ENCODE data around the gene CHI3L1. TPM values are rescaled to one million over a fixed set of nuclear protein-coding genes. Genes with fewer than 3 reads are reported as not detected.

CHI3L1 gene
- total RNA-seq, 2 donors from 2014 or later: 5.4 to 8.2 TPM

GRCh38 chr1:203185061-203185461 is 1.4 kb downstream of the CHI3L1 start:
- 76 to 78% methylated on average over 10 of the region's 10 CpGs for WGBS, 2 donors
- Histone ChIP-seq H3K36me3 (replicated peaks in 1 of 2; ENCODE audit: insufficient read depth in 1 of 2, low read depth in 2 of 2) (no peaks in the 10 kb centered on the region), H3K4me3 (no peak overlapping the region), H3K9me3 (no peaks in the 10 kb centered on the region), H3K27me3 (no peaks in the 10 kb centered on the region), H3K27ac (no peak overlapping the region), H3K4me1 (peaks cover 14% of the 10 kb centered on the region)
- TF ChIP-seq POLR2A (IDR thresholded peaks at IDR 0.05): no peak
- ATAC-seq (no peak), DNase-seq (peak in 1 of 4 donors; percentile 7)
- intact Hi-C loops (cut with DNase I): no loop called here

GRCh38 chr1:203184467-203184866 is 2.0 kb downstream of the CHI3L1 start:
- H3K9me3 ChIP-seq: no peaks in the 10 kb centered on the region
- H3K27ac ChIP-seq: no peak overlapping the region
- DNase-seq (no peak), ATAC-seq (no peak)
- TF ChIP-seq CTCF (IDR thresholded peaks at IDR 0.05) (no peak), POLR2A (IDR thresholded peaks at IDR 0.05) (no peak)
- no peaks in the 10 kb centered on the region for H3K36me3 ChIP-seq (replicated peaks in 1 of 2; ENCODE audit: insufficient read depth in 1 of 2, low read depth in 2 of 2)
- no peaks in the 10 kb centered on the region for H3K27me3 ChIP-seq
- intact Hi-C loops (cut with DNase I): no loop called here
- peaks cover 15% of the 10 kb centered on the region for H3K4me1 ChIP-seq
- 88 to 100% methylated on average over 3 to 4 of the region's 4 CpGs for WGBS, 2 donors
- no peak overlapping the region for H3K4me3 ChIP-seq

GRCh38 chr1:203183828-203184227 is 2.7 kb downstream of the CHI3L1 start:
- H3K27me3 ChIP-seq: no peaks in the 10 kb centered on the region
- H3K4me3 ChIP-seq: no peak overlapping the region
- peaks cover 19% of the 10 kb centered on the region for H3K4me1 ChIP-seq
- intact Hi-C loops (cut with DNase I): no loop called here
- TF ChIP-seq POLR2A (IDR thresholded peaks at IDR 0.05): no peak
- no peak for TF ChIP-seq CTCF (IDR thresholded peaks at IDR 0.05)
- DNase-seq (no peak), ATAC-seq (no peak)
- no peak overlapping the region for H3K27ac ChIP-seq
- no peaks in the 10 kb centered on the region for H3K9me3 ChIP-seq
- H3K36me3 ChIP-seq (replicated peaks in 1 of 2; ENCODE audit: insufficient read depth in 1 of 2, low read depth in 2 of 2): no peaks in the 10 kb centered on the region
- WGBS, 2 donors: 73 to 74% methylated on average over 2 of the region's 2 CpGs

GRCh38 chr1:203182387-203182953 is 4.0 kb downstream of the CHI3L1 start:
- TF ChIP-seq CTCF (IDR thresholded peaks at IDR 0.05) (no peak), POLR2A (IDR thresholded peaks at IDR 0.05) (no peak)
- DNase-seq (no peak), ATAC-seq (no peak)
- H3K27me3 ChIP-seq: no peaks in the 10 kb centered on the region
- no peaks in the 10 kb centered on the region for H3K9me3 ChIP-seq
- WGBS, 2 donors: 79 to 92% methylated on average over 7 of the region's 7 CpGs
- H3K27ac ChIP-seq: no peak overlapping the region
- peaks cover 17% of the 10 kb centered on the region for H3K4me1 ChIP-seq
- no peaks in the 10 kb centered on the region for H3K36me3 ChIP-seq (replicated peaks in 1 of 2; ENCODE audit: insufficient read depth in 1 of 2, low read depth in 2 of 2)
- intact Hi-C loops (cut with DNase I): no loop called here
- no peak overlapping the region for H3K4me3 ChIP-seq

GRCh38 chr1:203181586-203182386 is 4.7 kb downstream of the CHI3L1 start:
- 76 to 81% methylated on average over 7 to 10 of the region's 10 CpGs for WGBS, 2 donors
- Histone ChIP-seq H3K9me3 (no peaks in the 10 kb centered on the region), H3K36me3 (replicated peaks in 1 of 2; ENCODE audit: insufficient read depth in 1 of 2, low read depth in 2 of 2) (no peaks in the 10 kb centered on the region), H3K4me3 (no peak overlapping the region), H3K4me1 (peaks cover 13% of the 10 kb centered on the region), H3K27me3 (no peaks in the 10 kb centered on the region), H3K27ac (no peak overlapping the region)
- DNase-seq: no peak
- TF ChIP-seq CTCF (IDR thresholded peaks at IDR 0.05) (no peak), POLR2A (IDR thresholded peaks at IDR 0.05) (no peak)
- ATAC-seq: no peak
- intact Hi-C loops (cut with DNase I): no loop called here
